Mucosa of gallbladder (tissue), 1 donor: ENCODE measurements around the gene C3orf38. TPM values are rescaled to one million over a fixed set of nuclear protein-coding genes. Genes with fewer than 3 reads are reported as not detected.
"Not testable (repeated sequence)": the region's sequence is repeated elsewhere in the genome, so short reads cannot be mapped to it uniquely, and the experiment has no call there.

Source experiments
- DNase-seq: peaks from one replicate; pipeline ENCODE4 v3.0.0-alpha.2; 2020; ENCODE audit warnings: low spot score
- total RNA-seq: library from RNA; stranded (reverse); gene quantifications from one replicate; pipeline ENCODE4 v1.2.1, GENCODE V29; 2021
- donor health status: DM: no; HTN: no; CAD: no.

C3orf38 gene
- total RNA-seq, 1 donor from 2014 or later: 17.6 TPM

DNA sequence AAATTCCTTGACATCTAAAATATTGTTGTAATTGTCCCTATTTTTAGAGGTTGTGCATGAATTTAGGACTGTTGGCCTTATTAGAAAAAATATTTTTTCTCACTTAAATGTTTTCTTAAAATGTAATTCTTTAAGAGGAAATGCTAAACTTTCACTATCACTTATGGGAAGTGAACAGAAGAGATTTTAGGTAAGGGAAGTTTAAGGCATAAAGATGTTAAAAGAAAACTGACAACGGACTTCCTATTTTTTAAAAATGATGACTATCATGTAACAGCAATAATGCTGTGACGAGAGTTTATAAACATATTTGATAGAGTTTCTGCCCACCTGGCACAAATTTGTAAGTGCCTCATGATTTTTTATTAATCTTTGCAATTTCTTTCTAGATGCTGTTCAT is 3.1 kb downstream of the C3orf38 start:
- no peak for DNase-seq

DNA sequence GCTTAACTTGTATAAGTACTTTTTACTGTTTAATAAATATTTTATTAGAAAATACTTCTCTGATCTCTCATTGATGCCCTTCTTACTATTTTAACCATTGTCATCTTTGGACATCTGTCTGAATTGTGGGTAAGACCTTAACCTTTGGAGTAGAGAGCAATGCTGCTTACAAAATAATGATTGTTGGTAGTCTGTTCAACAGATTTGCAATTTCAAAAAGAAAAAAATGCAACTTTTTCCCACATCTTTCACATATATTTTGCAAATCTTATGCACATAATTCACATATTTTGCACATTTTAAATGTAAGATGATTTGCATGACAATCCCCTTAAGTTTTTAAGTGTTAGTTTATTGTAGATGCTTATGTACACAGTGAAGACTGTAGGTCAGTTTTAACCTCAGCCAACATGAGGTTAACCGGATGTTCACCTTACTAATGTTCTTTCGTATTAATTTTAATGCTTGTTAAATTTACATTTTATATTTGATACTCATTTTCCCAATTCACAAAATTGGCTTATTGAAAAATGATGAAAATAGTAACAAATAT is 16.7 kb downstream of the C3orf38 start:
- no peak for DNase-seq

DNA sequence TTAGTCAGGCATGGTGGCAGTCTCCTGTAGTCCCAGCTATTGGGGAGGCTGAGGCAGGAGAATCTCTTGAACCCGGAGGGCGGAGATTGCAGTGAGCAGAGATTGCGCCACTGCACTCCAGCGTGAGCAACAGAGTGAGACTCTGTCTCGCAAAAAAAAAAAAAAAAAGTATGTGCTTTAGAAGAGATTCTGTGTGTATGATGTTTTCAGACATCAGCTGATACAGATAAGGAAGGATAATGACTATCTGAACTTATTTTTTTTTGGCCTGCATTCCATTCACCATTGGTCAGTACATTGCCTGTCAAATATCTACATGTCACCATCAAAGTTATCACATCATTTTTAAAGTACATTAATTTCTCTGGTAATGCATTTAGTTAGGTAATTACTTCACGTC is 17.4 kb downstream of the C3orf38 start:
- DNase-seq: no peak

DNA sequence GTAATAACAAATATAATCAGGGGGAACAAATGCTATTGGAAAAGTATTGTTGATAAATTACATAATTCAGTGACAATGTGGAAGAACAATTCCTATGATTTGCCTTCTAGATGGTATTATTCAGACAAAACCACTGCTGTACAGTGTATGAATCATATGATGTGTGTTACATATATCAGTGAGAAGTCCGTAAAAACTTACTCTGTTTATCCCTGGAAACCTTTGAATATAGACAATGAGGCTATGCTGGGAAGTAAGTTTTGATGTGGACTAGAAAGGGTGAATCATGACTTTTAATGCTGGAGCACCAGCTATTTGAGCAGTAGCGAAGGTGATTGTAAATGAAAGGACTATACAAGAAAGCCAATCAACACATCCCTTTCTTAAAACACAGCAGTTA is 17.9 kb downstream of the C3orf38 start:
- no peak for DNase-seq

DNA sequence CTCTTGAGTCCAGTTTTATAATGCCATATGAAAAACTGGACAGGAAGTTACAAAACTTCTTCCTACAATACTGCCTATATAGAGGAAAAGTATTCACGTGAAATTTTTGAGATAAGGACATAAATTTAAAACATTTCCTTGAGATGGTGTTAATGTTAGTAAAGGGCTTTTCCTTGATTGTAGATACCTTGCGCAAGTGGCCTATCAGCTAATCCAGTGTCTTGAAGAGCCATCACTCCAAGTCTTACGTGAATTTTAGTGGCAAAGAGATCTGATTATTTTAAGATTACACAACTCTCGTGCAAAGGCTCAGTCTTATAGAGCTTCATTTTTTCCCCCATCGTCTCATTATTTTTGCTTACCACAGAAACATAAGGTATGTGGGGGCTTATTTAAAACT is 18.4 kb downstream of the C3orf38 start:
- no peak for DNase-seq

DNA sequence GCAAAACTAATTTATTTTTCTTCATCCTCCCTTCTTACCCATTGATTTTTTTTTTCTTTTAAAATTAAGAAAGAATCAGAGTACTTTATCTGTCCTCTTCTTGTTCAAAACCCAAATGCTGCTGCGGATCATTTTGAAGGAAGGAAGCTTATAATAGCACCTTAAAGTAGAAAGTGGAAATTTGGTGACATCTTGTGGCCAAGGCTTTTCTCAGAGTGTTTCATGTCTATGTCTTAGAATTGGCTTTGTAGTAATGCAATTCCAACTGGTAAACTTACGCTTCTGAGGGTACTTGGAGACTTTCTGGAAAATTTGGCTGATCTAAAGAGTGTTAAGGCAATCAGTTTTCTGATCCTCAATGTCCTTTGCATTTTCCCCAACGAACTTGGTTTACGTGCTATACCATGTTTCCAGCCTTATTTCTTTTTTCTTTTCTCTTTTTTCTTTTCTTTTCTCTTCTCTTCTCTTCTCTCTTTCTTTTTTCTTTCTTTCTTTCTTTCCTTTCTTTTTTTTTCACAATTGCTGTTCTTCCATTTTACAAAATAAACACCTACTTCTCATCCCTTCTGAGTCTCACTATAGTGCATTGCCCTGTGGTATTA is 30.7 kb downstream of the C3orf38 start:
- DNase-seq: no peak

DNA sequence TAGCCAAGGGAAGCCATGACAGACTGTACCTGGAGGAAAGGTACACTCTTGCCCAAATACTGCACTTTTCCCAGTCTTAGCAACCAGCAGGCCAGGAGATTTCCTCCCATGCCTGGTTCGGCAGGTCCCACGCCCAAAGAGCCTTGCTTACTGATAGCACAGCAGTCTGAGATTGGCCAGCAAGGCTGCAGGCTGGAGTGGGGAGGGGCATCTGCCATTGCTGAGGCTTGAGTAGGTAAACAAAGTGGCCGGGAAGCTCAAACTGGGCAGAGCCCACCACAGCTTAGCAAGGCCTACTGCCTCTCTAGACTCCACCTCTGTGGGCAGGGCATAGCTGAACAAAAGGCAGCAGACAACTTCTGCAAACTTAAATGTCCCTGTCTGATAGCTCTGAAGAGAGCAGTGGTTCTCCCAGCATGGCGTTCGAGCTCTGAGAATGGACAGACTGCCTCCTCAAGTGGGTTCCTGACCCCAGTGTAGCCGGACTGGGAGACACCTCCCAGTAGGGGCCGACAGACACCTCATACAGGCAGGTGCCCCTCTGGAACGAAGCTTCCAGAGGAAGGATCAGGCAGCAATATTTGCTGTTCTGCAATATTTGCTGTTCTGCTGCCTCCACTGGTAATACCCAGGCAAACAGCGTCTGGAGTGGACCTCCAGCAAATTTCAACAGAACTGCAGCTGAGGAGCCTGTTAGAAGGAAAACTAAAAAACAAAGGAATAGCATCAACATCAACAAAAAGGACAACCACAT is 32.6 kb downstream of the C3orf38 start:
- not testable (repeated sequence) for DNase-seq

DNA sequence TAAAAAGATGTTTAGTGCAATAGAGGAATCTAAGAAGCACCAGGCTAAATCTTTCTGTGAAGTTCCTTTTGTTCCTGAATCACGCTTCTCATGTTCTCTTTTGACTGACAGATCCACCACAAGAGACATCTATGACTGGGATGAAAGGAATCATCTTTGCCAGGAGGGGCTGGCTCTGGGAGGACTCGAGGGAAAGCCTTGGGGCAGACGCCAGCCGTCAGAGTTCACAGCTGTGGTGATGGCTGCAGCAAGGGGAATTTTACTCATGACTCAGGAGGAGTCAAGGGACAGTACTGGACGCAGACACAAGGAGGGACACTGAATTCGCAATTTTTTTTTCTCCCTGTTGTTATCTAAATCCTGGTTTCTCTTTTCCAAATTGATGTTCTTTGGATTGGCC is 38.7 kb downstream of the C3orf38 start:
- no peak for DNase-seq

DNA sequence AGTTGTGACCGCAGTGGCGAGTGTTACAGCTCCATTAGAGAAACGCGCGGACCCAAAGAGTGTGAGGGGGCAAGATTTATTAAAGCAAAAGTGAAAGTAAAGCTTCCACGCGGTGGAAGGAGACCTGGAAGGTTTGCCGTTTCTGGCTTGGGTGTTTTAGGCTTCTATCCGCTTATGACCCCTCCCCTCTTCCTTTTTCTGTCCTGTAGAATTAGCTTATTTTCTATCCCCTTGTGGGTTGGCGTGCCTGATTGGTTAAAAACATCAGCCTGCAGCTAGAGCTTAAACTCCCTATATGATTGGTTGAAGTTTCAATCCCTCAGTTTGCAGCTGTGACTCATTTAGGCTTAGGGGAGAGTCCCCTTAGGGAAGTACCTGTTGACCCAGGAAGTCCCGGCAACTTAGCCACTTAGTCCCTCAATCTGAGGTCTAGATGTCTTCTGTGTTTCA is 39.6 kb downstream of the C3orf38 start:
- no peak for DNase-seq

DNA sequence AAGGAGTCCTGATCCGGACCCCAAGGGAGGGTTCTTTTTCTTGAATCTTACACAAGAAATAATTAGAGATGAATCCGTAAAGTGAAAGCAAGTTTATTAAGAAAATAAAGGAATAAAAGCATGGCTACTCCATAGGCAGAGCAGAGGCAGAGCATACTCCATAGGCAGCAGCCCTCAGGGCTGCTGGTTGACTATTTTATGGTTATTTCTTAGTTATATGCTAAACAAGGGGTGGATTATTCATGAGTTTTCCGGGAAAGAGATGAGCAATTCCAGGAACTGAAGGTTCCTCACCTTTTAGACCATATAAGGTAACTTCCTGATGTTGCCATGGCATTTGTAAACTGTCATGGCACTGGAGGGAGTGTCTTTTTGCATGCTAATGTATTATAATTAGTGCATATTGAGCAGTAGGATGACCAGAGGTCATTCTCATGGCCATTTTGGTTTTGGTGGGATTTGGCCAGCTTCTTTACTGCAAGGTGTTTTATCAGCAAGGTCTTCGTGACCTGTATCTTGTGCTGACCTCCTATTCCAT is 42.2 kb downstream of the C3orf38 start:
- DNase-seq: no peak

DNA sequence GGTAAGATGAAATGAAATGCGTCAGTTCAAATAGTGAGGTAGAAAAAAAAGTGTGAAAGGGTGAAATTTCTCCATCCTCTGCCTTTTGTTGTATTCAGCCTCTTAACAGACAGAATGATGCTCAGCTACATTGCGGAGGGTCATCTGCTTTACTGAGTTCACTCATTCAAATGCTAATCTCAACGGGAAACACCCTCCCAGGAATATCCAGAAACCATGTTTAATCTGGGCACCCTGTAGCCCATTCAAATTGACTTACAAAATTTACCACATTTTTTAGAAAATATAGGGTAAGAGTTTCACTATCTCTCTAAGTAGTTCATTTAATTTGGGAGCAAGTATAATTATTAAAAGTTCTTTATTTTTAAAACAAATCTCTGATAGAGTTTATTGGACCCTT is 42.9 kb downstream of the C3orf38 start:
- DNase-seq: no peak

DNA sequence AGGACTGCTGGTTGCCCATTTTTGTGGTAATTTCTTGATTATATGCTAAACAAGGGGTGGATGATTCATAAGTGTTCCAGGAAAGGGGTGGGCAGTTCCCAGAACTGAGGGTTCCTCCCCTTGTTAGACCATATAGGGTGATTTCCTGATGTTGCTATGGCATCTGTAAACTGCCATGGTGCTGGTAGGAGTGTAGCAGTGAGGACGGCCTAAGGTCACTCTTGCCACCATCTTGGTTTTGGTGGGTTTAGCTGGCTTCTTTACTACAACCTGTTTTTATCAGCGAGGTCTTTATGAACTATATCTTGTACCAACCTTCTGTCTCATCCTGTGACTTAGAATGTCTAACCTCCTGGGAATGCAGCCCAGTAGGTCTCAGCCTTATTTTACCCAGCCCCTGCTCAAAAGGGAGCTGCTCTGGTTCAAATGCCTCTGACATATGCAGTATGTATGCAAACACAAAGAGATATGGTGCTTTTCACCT is 46.2 kb downstream of the C3orf38 start:
- no peak for DNase-seq

DNA sequence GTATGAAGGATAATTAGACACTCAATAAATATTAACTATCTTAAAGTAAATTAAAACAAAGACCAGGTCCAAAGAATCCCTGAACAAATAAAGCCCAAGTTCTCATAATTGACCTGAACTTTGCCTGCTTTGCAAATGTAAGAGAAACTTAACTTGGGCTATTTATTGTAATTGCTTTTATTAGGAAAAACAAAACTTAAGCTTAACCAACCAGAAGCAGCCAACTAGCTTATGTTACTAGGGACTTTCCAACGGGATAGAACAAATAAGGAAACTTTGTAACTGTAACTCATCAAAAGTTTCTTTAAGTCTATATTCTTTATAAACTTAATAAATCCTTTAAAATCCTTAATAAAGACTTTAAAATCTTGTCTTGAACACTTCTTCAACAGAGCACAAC is 48.4 kb downstream of the C3orf38 start:
- no peak for DNase-seq

DNA sequence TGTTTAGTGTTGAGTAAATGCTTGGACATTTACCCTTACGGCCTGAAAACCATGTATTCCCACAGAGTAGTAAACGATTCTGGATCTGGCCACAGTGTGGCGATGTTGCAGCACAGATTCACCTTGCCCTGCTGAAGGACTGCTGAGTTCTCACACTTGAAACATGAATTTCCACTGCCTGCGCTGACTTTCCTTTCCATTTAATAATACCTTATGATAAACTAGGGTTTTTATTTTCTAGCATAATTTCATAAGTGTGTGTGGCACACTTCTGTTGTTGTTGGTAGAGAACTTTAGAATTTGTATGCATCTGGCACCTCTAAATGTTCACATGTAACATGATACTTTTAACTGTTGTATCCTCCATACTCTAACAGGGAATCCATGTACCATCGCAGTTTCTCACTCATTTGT is 53.9 kb downstream of the C3orf38 start:
- DNase-seq: peak; percentile 73

Other genes starting within 250 kb of the C3orf38 start
- gene CGGBP1, start 91.0 kb upstream of the C3orf38 start, total RNA-seq: 68.9 TPM
- gene ZNF654, start 90.7 kb upstream of the C3orf38 start, total RNA-seq: 21.6 TPM